Effector memory CD4-positive, alpha-beta T cell (primary cell): ENCODE results near the gene ADAMTSL1.

ENCODE experiments used
- DNase-seq, 3 donors: peaks; one replicate each; pipeline ENCODE4 v3.0.0-alpha.2; 2020
- H3K27ac ChIP-seq: 2 replicates; pipeline ENCODE4 v1.7.0; 2013; ENCODE audit warnings: mild to moderate bottlenecking, low read length, moderate library complexity; ENCODE audit not compliant: insufficient read depth, poor library complexity, severe bottlenecking
- H3K27me3 ChIP-seq: replicated peaks from 2 replicates; pipeline ENCODE4 v1.7.0; 2013; ENCODE audit warnings: mild to moderate bottlenecking, low read length; ENCODE audit not compliant: insufficient read depth, control insufficient read depth, poor library complexity, severe bottlenecking
- H3K36me3 ChIP-seq: 2 replicates; pipeline ENCODE4 v1.7.0; 2013; ENCODE audit warnings: mild to moderate bottlenecking, low read length, moderate library complexity; ENCODE audit not compliant: control insufficient read depth, insufficient read depth
- H3K4me1 ChIP-seq: 2 replicates; pipeline ENCODE4 v1.7.0; 2013; ENCODE audit warnings: low read length, mild to moderate bottlenecking; ENCODE audit not compliant: control insufficient read depth, insufficient read depth, poor library complexity, severe bottlenecking
- H3K4me3 ChIP-seq: 2 replicates; pipeline ENCODE4 v1.7.0; 2013; ENCODE audit warnings: low read length, low read depth, mild to moderate bottlenecking; ENCODE audit not compliant: insufficient read depth, poor library complexity, severe bottlenecking
- H3K9me3 ChIP-seq: 2 replicates; pipeline ENCODE4 v1.7.0; 2013; ENCODE audit warnings: mild to moderate bottlenecking, low read length, moderate library complexity; ENCODE audit not compliant: control insufficient read depth

Gene ADAMTSL1

GRCh38 chr9:18718393-18718792 lies 244.4 kb downstream of the ADAMTSL1 start:
- Histone ChIP-seq H3K4me1 (no peaks in the 10 kb centered on the region), H3K27ac (no peak overlapping the region), H3K4me3 (no peak overlapping the region), H3K27me3 (no peaks in the 10 kb centered on the region), H3K36me3 (no peaks in the 10 kb centered on the region), H3K9me3 (no peaks in the 10 kb centered on the region)
- DNase-seq = no peak

DNA sequence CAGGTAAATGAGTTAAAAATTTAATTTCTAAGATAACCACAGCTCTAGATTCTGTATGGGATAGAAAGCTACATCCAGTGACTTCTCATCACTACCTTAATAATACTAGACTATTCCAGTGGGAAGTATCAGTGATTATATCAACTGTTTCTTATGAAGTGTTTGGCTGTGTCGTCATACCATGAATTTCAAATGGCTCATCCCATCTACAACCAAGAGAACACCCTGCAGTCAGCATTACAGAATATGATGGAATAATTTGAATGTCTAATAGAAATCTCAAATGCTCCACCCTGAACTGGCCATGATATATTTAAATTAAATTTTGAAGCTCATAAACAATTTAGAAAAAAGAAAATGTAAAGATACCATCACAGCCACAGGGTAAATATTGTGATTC lies 245.0 kb downstream of the ADAMTSL1 start:
- no peak for DNase-seq
- no peak overlapping the region for H3K4me3 ChIP-seq
- H3K36me3 ChIP-seq = no peaks in the 10 kb centered on the region
- H3K27me3 ChIP-seq = no peaks in the 10 kb centered on the region
- no peak overlapping the region for H3K27ac ChIP-seq
- H3K4me1 ChIP-seq = no peaks in the 10 kb centered on the region
- H3K9me3 ChIP-seq = no peaks in the 10 kb centered on the region

DNA sequence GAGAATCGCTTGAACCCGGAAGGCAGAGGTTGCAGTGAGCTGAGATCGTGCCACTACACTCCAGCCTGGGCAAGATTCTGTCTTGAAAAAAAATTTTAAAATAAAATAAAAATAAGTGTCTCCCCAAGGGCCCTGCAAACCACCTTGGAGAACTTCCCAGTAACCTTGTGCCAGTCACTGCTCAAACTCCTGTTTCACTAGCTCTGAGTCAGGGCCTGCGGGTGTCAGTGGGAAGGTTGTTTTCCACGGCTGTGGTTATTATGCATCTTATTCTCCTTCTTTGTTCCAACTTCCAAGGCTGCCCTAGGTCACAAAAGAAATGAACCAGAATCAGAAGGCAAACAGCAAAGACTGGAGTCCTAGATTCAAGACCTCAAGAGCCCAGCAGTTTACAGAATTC lies 246.7 kb downstream of the ADAMTSL1 start:
- H3K9me3 ChIP-seq = no peaks in the 10 kb centered on the region
- H3K27ac ChIP-seq = no peak overlapping the region
- H3K4me3 ChIP-seq = no peak overlapping the region
- DNase-seq = no peak
- no peaks in the 10 kb centered on the region for H3K36me3 ChIP-seq
- H3K27me3 ChIP-seq = no peaks in the 10 kb centered on the region
- H3K4me1 ChIP-seq = no peaks in the 10 kb centered on the region

GRCh38 chr9:18721267-18721994 lies 247.5 kb downstream of the ADAMTSL1 start:
- Histone ChIP-seq H3K27ac (no peak overlapping the region), H3K9me3 (no peaks in the 10 kb centered on the region), H3K4me1 (no peaks in the 10 kb centered on the region), H3K27me3 (no peaks in the 10 kb centered on the region), H3K4me3 (no peak overlapping the region), H3K36me3 (no peaks in the 10 kb centered on the region)
- no peak for DNase-seq

DNA sequence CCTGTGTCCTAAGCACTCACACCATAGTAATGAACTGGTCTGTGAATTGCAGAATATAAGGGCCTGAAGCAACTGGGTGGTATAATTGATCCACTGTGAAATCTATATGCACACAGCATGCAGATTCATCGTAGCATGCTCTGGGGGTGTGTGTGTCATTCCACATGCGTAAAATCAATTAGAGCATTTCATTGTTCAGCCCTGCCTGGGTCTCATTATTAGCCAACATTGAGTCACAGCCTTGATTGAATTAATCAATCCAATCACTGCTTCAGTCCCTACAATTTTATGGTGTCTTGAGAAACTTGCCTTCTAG lies 248.0 kb downstream of the ADAMTSL1 start:
- no peaks in the 10 kb centered on the region for H3K36me3 ChIP-seq

DNA sequence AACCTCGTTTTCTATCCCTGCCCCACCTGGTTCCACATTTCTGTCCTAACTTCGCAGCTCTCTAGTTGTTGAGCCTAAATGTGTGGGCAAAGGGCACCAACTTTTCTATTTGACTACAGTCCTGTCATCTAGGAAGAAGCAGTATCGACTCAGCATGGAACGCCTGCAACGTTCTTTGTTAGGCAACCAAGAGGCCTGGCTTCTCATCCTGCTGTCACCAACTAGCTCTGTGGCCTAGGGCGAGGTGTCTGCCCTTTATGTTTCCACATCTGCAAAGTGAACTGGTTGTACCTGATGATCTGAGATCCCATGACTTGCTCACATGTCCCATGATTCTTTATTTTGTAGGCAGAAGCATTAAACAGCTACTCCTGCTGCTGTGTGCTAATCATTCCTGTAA lies 248.9 kb downstream of the ADAMTSL1 start:
- no peaks in the 10 kb centered on the region for H3K36me3 ChIP-seq
- no peak overlapping the region for H3K4me3 ChIP-seq
- no peaks in the 10 kb centered on the region for H3K9me3 ChIP-seq
- H3K27me3 ChIP-seq = no peaks in the 10 kb centered on the region
- no peak overlapping the region for H3K27ac ChIP-seq
- DNase-seq = no peak
- no peaks in the 10 kb centered on the region for H3K4me1 ChIP-seq

More for the DNA sequence above, 248.0 kb downstream of the ADAMTSL1 start:
- DNase-seq = no peak
- no peaks in the 10 kb centered on the region for H3K27me3 ChIP-seq
- no peak overlapping the region for H3K4me3 ChIP-seq
- no peak overlapping the region for H3K27ac ChIP-seq
- H3K4me1 ChIP-seq = no peaks in the 10 kb centered on the region
- no peaks in the 10 kb centered on the region for H3K9me3 ChIP-seq

DNA sequence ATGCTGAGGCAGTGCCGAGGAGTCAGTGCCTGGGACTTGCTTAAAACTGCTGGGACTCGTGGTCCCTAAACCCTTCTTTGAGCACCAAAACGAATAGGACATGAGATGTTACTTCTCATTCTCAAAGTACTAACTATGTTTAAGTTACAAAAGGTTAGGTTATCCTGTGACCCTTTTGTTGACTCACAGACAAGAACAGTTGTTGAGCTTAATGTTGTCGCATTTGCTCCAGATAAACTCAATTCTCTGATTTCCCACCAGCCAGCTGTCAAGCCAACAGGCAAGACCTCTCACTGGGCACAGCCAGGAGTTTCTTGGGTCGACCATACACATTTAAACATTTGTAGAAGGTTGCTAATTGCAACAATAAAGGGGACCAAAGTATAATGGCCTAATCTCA lies 249.4 kb downstream of the ADAMTSL1 start:
- H3K27me3 ChIP-seq = no peaks in the 10 kb centered on the region
- no peak overlapping the region for H3K4me3 ChIP-seq
- DNase-seq = no peak
- H3K4me1 ChIP-seq = no peaks in the 10 kb centered on the region
- H3K9me3 ChIP-seq = no peaks in the 10 kb centered on the region
- no peak overlapping the region for H3K27ac ChIP-seq
- H3K36me3 ChIP-seq = no peaks in the 10 kb centered on the region

GRCh38 chr9:18726546-18726945 lies 252.6 kb downstream of the ADAMTSL1 start:
- Histone ChIP-seq H3K27ac (no peak overlapping the region), H3K4me3 (no peak overlapping the region), H3K27me3 (no peaks in the 10 kb centered on the region), H3K36me3 (no peaks in the 10 kb centered on the region), H3K9me3 (no peaks in the 10 kb centered on the region), H3K4me1 (no peaks in the 10 kb centered on the region)
- DNase-seq = no peak

GRCh38 chr9:18727904-18728303 lies 254.0 kb downstream of the ADAMTSL1 start:
- H3K4me3 ChIP-seq = no peak overlapping the region
- no peaks in the 10 kb centered on the region for H3K9me3 ChIP-seq
- H3K27me3 ChIP-seq = no peaks in the 10 kb centered on the region
- no peak for DNase-seq
- H3K27ac ChIP-seq = no peak overlapping the region
- H3K4me1 ChIP-seq = no peaks in the 10 kb centered on the region
- no peaks in the 10 kb centered on the region for H3K36me3 ChIP-seq

DNA sequence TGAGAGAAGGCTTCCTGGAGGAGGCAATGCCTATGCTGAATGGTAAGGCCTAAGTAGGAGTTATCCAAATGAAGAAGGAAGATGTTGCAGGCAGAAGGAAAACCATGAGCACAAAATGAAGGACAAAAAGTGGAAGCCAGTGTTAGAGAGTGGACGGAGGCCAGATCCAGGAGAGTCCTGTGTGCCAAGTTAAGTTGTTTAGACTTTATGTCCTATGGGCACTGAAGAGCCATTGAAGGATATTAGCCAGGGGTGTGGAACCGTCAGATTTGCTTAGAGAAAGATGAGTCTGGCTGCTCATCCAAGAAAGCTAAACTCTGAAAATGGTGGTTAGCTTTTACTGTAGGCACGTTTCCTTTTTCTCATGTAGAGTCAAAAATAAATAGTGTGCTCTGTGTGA lies 254.7 kb downstream of the ADAMTSL1 start:
- no peaks in the 10 kb centered on the region for H3K36me3 ChIP-seq
- no peak overlapping the region for H3K27ac ChIP-seq
- H3K9me3 ChIP-seq = no peaks in the 10 kb centered on the region
- H3K27me3 ChIP-seq = no peaks in the 10 kb centered on the region
- DNase-seq = no peak
- H3K4me1 ChIP-seq = no peaks in the 10 kb centered on the region
- H3K4me3 ChIP-seq = no peak overlapping the region
